Subcutaneous adipose tissue (tissue), 4 donors: Measurements from ENCODE around the gene CAVIN1. TPM values are rescaled to one million over a fixed set of nuclear protein-coding genes. Genes with fewer than 3 reads are reported as not detected.

Source experiments
- small RNA-seq: library from RNA; depleted of rRNA; stranded (forward); fragments of <200 nt; gene quantifications from one replicate; pipeline ENCODE3, GENCODE V24; 2016
- total RNA-seq, 4 donors: library from RNA; depleted of rRNA; stranded (reverse); fragments of >200 nt; gene quantifications; one replicate each; pipeline ENCODE4 v1.1.0, GENCODE V29; 2016
- TF ChIP-seq, protein P1 (sequence below): fragments of 450-650 bp; IDR thresholded peaks from one replicate; pipeline ENCODE4 v1.5.1; 2016; ENCODE audit warnings: low read depth, mild to moderate bottlenecking, control low read depth, antibody characterized with exemption, moderate library complexity

The CAVIN1 gene
- total RNA-seq, 4 donors from 2014 or later, result 307 to 781 (median 518) TPM

- TF ChIP-seq, protein P1, sequence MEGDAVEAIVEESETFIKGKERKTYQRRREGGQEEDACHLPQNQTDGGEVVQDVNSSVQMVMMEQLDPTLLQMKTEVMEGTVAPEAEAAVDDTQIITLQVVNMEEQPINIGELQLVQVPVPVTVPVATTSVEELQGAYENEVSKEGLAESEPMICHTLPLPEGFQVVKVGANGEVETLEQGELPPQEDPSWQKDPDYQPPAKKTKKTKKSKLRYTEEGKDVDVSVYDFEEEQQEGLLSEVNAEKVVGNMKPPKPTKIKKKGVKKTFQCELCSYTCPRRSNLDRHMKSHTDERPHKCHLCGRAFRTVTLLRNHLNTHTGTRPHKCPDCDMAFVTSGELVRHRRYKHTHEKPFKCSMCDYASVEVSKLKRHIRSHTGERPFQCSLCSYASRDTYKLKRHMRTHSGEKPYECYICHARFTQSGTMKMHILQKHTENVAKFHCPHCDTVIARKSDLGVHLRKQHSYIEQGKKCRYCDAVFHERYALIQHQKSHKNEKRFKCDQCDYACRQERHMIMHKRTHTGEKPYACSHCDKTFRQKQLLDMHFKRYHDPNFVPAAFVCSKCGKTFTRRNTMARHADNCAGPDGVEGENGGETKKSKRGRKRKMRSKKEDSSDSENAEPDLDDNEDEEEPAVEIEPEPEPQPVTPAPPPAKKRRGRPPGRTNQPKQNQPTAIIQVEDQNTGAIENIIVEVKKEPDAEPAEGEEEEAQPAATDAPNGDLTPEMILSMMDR, result no peak
Measured at GRCh38 chr17:42362245-42362961, 60.7 kb downstream of the CAVIN1 start.

DNA sequence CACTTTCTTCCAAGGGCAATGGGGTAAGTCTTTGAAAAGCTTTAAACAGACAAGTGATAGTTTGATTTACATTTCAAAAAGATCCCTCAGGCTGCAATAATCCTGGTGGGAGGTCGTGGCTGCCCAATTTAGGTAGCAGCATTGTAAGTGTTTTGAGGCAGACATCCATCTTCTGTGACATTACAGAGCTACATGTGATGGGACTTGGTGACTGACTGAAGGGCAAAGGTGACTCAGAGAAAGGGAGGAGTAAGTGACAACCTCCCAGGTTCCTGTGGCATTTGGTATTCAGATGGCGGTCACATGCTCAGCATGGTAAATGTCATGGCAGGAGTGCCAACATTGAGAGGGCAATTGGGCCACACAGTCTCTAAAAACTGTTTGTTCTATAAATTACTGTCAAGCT is 61.3 kb downstream of the CAVIN1 start:
- TF ChIP-seq, protein P1, result no peak

- TF ChIP-seq, protein P1, result no peak
Measured at GRCh38 chr17:42359133-42359532, 63.9 kb downstream of the CAVIN1 start.

- TF ChIP-seq, protein P1, result no peak
Measured at GRCh38 chr17:42358434-42358833, 64.6 kb downstream of the CAVIN1 start.

GRCh38 chr17:42354956-42355843 is 67.9 kb downstream of the CAVIN1 start:
- TF ChIP-seq, protein P1, result no peak

Small RNAs within 50 kb of the gene (small RNA-seq; reads per million reads assigned to genes)
- gene RNU7-97P, result not detected

Other genes starting within 250 kb of the CAVIN1 start
- gene KCNH4, start 242.1 kb downstream of the CAVIN1 start, total RNA-seq, result under 1 TPM in 3 of 4 donors, not detected in 1; 0.16 to 0.34 (median 0.19) TPM
- not detected for gene HCRT, start 237.8 kb downstream of the CAVIN1 start, total RNA-seq
- gene GHDC, start 228.8 kb downstream of the CAVIN1 start, total RNA-seq, result 10 to 100 TPM; 18.8 to 47.5 (median 45.3) TPM
- 100 to 1,000 TPM in 2 of 4 donors, 10 to 100 TPM in 2; 87.6 to 200 (median 113) TPM for gene STAT5B, start 146.9 kb downstream of the CAVIN1 start, total RNA-seq
- gene STAT5A, start 134.8 kb downstream of the CAVIN1 start, total RNA-seq, result 100 to 1,000 TPM; 158 to 721 (median 285) TPM
- 100 to 1,000 TPM; 134 to 255 (median 180) TPM for gene STAT3, start 34.8 kb downstream of the CAVIN1 start, total RNA-seq
- gene ATP6V0A1, start 35.6 kb upstream of the CAVIN1 start, total RNA-seq, result 100 to 1,000 TPM in 1 of 4 donors, 10 to 100 TPM in 3; 53.0 to 113 (median 56.1) TPM
- gene NAGLU, start 113.0 kb upstream of the CAVIN1 start, total RNA-seq, result 100 to 1,000 TPM in 1 of 4 donors, 10 to 100 TPM in 3; 43.5 to 123 (median 62.4) TPM
- 1 to 10 TPM in 2 of 4 donors, under 1 TPM in 2; 0.49 to 4.1 (median 1.2) TPM for gene HSD17B1, start 129.7 kb upstream of the CAVIN1 start, total RNA-seq
- 10 to 100 TPM; 20.4 to 40.1 (median 22.7) TPM for gene COASY, start 138.9 kb upstream of the CAVIN1 start, total RNA-seq
- gene MLX, start 143.8 kb upstream of the CAVIN1 start, total RNA-seq, result 10 to 100 TPM; 59.3 to 78.0 (median 68.8) TPM
- 1 to 10 TPM; 1.1 to 4.0 (median 3.6) TPM for gene PSMC3IP, start 154.5 kb upstream of the CAVIN1 start, total RNA-seq
- 10 to 100 TPM; 36.4 to 62.0 (median 57.4) TPM for gene RETREG3, start 186.1 kb upstream of the CAVIN1 start, total RNA-seq
- gene TUBG1, start 186.4 kb upstream of the CAVIN1 start, total RNA-seq, result 10 to 100 TPM; 16.3 to 35.8 (median 23.5) TPM
- 10 to 100 TPM; 12.1 to 29.6 (median 21.2) TPM for gene TUBG2, start 236.0 kb upstream of the CAVIN1 start, total RNA-seq